Ascending aorta (tissue), 2 donors: ENCODE measurements around the gene PNKD. TPM values are rescaled to one million over a fixed set of nuclear protein-coding genes. Genes with fewer than 3 reads are reported as not detected.

Source experiments
- DNase-seq, 2 donors: peaks; one replicate each; pipeline ENCODE4 v3.0.0-alpha.2; 2019; ENCODE audit warnings: low spot score in 2 of 2
- H3K27ac ChIP-seq, 2 donors: fragments of 200-600 bp; sonication (generic); one replicate each; pipeline ENCODE4 v1.5.1; 2016 to 2017; ENCODE audit warnings: mild to moderate bottlenecking in 1 of 2
- H3K27me3 ChIP-seq: fragments of 200-600 bp; sonication (generic); one replicate; pipeline ENCODE4 v1.5.1; 2017
- H3K36me3 ChIP-seq, 2 donors: fragments of 200-600 bp; sonication (generic); one replicate each; pipeline ENCODE4 v1.5.1; 2016
- H3K4me1 ChIP-seq, 2 donors: fragments of 200-600 bp; sonication (generic); one replicate each; pipeline ENCODE4 v1.5.1; 2016 to 2017; ENCODE audit warnings: mild to moderate bottlenecking in 1 of 2
- H3K4me3 ChIP-seq, 2 donors: fragments of 200-600 bp; sonication (generic); one replicate each; pipeline ENCODE4 v1.5.1; 2016 to 2017; ENCODE audit warnings: mild to moderate bottlenecking in 1 of 2
- H3K9me3 ChIP-seq, 2 donors: fragments of 200-600 bp; sonication (generic); one replicate each; pipeline ENCODE4 v1.5.1; 2016
- CTCF ChIP-seq, 3 experiments: fragments of 200-600 bp in 2 of 3; fragments of 450-650 bp in 1 of 3; sonication (generic) in 2 of 3; IDR thresholded peaks; one replicate each; pipeline ENCODE4 v1.5.1; 2016 to 2019; ENCODE audit warnings: antibody characterized with exemption in 3 of 3, mild to moderate bottlenecking in 1 of 3, moderate library complexity in 1 of 3
- intact Hi-C: fragments of 100-400 bp; cut with DNase I; formaldehyde crosslinking; loops from one replicate; pipeline ENCODE4 v1.15.1; 2023
- total RNA-seq: library from RNA; depleted of rRNA; stranded (reverse); fragments of >200 nt; gene quantifications from one replicate; pipeline ENCODE4 v1.1.0, GENCODE V29; 2016

The PNKD gene
- total RNA-seq, 1 donor from 2014 or later, result 45.8 TPM

- intact Hi-C loops, result no loop called here
- no peak overlapping the region for H3K27ac ChIP-seq
- DNase-seq, result peak in 1 of 2 donors; percentile 59
These were observed 119.2 kb downstream of the PNKD start for GRCh38 chr2:218389333-218390150.

GRCh38 chr2:218391202-218391601 is 120.9 kb downstream of the PNKD start:
- peak in 1 of 2 donors; percentile 59 for DNase-seq
- H3K27ac ChIP-seq, result no peak overlapping the region

More at GRCh38 chr2:218389333-218390150, 119.2 kb downstream of the PNKD start:
- Histone ChIP-seq H3K36me3 (no peaks in the 10 kb centered on the region), H3K4me3 (no peak overlapping the region), H3K9me3 (no peaks in the 10 kb centered on the region), H3K4me1 (peaks cover 0 to 7% of the 10 kb centered on the region in 2 donors), H3K27me3 (no peaks in the 10 kb centered on the region)
- TF ChIP-seq CTCF (IDR thresholded peaks at IDR 0.05), result no peak

GRCh38 chr2:218392459-218392858 is 122.1 kb downstream of the PNKD start:
- Histone ChIP-seq H3K36me3 (no peaks in the 10 kb centered on the region), H3K4me1 (peaks cover 0 to 13% of the 10 kb centered on the region in 2 donors), H3K27ac (no peak overlapping the region), H3K4me3 (no peak overlapping the region), H3K9me3 (no peaks in the 10 kb centered on the region), H3K27me3 (no peaks in the 10 kb centered on the region)
- peak in 1 of 2 donors; percentile 46 for DNase-seq
- intact Hi-C loops, result no loop called here
- no peak for TF ChIP-seq CTCF (IDR thresholded peaks at IDR 0.05)

More at GRCh38 chr2:218391202-218391601, 120.9 kb downstream of the PNKD start:
- no peak for TF ChIP-seq CTCF (IDR thresholded peaks at IDR 0.05)
- intact Hi-C loops, result no loop called here
- Histone ChIP-seq H3K4me3 (no peak overlapping the region), H3K9me3 (no peaks in the 10 kb centered on the region), H3K36me3 (no peaks in the 10 kb centered on the region), H3K4me1 (peaks cover 0 to 12% of the 10 kb centered on the region in 2 donors), H3K27me3 (no peaks in the 10 kb centered on the region)

GRCh38 chr2:218392891-218393462 is 122.7 kb downstream of the PNKD start:
- Histone ChIP-seq H3K4me1 (peaks cover 0 to 9% of the 10 kb centered on the region in 2 donors), H3K36me3 (no peaks in the 10 kb centered on the region), H3K27me3 (no peaks in the 10 kb centered on the region), H3K4me3 (no peak overlapping the region), H3K27ac (no peak overlapping the region), H3K9me3 (no peaks in the 10 kb centered on the region)
- intact Hi-C loops, result no loop called here
- peak in 1 of 2 donors; percentile 58 for DNase-seq
- no peak for TF ChIP-seq CTCF (IDR thresholded peaks at IDR 0.05)

- no peaks in the 10 kb centered on the region for H3K27me3 ChIP-seq
- TF ChIP-seq CTCF (IDR thresholded peaks at IDR 0.05), result no peak
- DNase-seq, result peak in 1 of 2 donors; percentile 53
- H3K4me1 ChIP-seq, result peaks cover 0 to 9% of the 10 kb centered on the region in 2 donors
- intact Hi-C loops, result loop anchor here (2.0 kb wide), 1 partner anchor 27 kb away; no protein-coding TSS in a partner anchor
- no peak overlapping the region for H3K27ac ChIP-seq
- H3K9me3 ChIP-seq, result no peaks in the 10 kb centered on the region
- H3K4me3 ChIP-seq, result no peak overlapping the region
- H3K36me3 ChIP-seq, result no peaks in the 10 kb centered on the region
These were observed 123.5 kb downstream of the PNKD start for GRCh38 chr2:218393750-218394290.
